HCT116 (cell line): Measurements from ENCODE around the gene CD200.

ENCODE experiments used
- CTCF ChIP-seq, 3 experiments: fragments of 200-600 bp in 1 of 3; sonication (generic) in 1 of 3; IDR thresholded peaks in 2 of 3; conservative IDR thresholded peaks in 1 of 3; 2 replicates each; pipeline ENCODE4 v1.5.1; 2012 to 2017; ENCODE audit warnings: low read depth in 2 of 3, low read length in 2 of 3, antibody characterized with exemption in 1 of 3, borderline replicate concordance in 1 of 3, control low read depth in 1 of 3, mild to moderate bottlenecking in 1 of 3, mixed read lengths in 1 of 3, mixed run types in 1 of 3, moderate library complexity in 1 of 3; ENCODE audit not compliant: insufficient read depth in 1 of 3
- EZH2 ChIP-seq: fragments of 200-600 bp; sonication (generic); IDR thresholded peaks from 2 replicates; pipeline ENCODE4 v1.6.1; 2017; ENCODE audit warnings: antibody characterized with exemption, mixed run types
- JUND ChIP-seq: IDR thresholded peaks from 2 replicates; pipeline ENCODE4 v1.6.1; 2012
- MAX ChIP-seq: IDR thresholded peaks from 2 replicates; pipeline ENCODE4 v1.6.1; 2012
- POLR2A ChIP-seq: IDR thresholded peaks from 2 replicates; pipeline ENCODE4 v1.7.0; 2011; ENCODE audit warnings: borderline replicate concordance; ENCODE audit not compliant: insufficient read depth, insufficient read length; ENCODE audit errors: extremely low read depth
- POLR2AphosphoS5 ChIP-seq: IDR thresholded peaks from 2 replicates; pipeline ENCODE4 v1.6.1; 2011; ENCODE audit warnings: mild to moderate bottlenecking, low read depth, low read length, moderate library complexity
- SRF ChIP-seq: IDR thresholded peaks from 2 replicates; pipeline ENCODE4 v1.6.1; 2012; ENCODE audit warnings: low read depth
- YY1 ChIP-seq: IDR thresholded peaks from 2 replicates; pipeline ENCODE4 v1.6.1; 2011; ENCODE audit warnings: low read length, low read depth, moderate library complexity, mild to moderate bottlenecking; ENCODE audit not compliant: insufficient replicate concordance; ENCODE audit errors: extremely low read depth
- ZNF274 ChIP-seq: fragments of 200-500 bp; sonication (Bioruptor generic); IDR thresholded peaks from 2 replicates; pipeline ENCODE4 v1.6.1; 2014; ENCODE audit warnings: mild to moderate bottlenecking, low read depth, low read length, inconsistent platforms

- TF ChIP-seq SRF = no peak
- no peak for TF ChIP-seq CTCF (IDR thresholded peaks at IDR 0.05 in 2 of 3, conservative IDR thresholded peaks at IDR 0.05 in 1 of 3; ENCODE audit: borderline replicate concordance in 1 of 3, insufficient read depth in 1 of 3, low read depth in 2 of 3, low read length in 2 of 3)
- TF ChIP-seq POLR2A = no peak
- TF ChIP-seq MAX = no peak
- TF ChIP-seq EZH2 = no peak
- no peak for TF ChIP-seq JUND
- no peak for TF ChIP-seq ZNF274
- no peak for TF ChIP-seq YY1
- TF ChIP-seq POLR2AphosphoS5 = no peak
Measured at GRCh38 chr3:112409041-112409440, 76.1 kb downstream of the CD200 start.
